Testis (tissue), 3 donors: ENCODE data around the gene SPAG8. TPM values are rescaled to one million over a fixed set of nuclear protein-coding genes. Genes with fewer than 3 reads are reported as not detected.

Experiments used
- DNase-seq: peaks from one replicate; pipeline ENCODE4 v3.0.0-alpha.2; 2019
- H3K27ac ChIP-seq, 2 donors: fragments of 200-600 bp; sonication (generic); one replicate each; pipeline ENCODE4 v1.5.1; 2019
- H3K27me3 ChIP-seq: fragments of 200-600 bp; sonication (generic); one replicate; pipeline ENCODE4 v1.5.1; 2019
- H3K36me3 ChIP-seq: fragments of 200-600 bp; sonication (generic); one replicate; pipeline ENCODE4 v1.5.1; 2017; ENCODE audit warnings: low read depth; ENCODE audit errors: missing control alignments
- H3K4me1 ChIP-seq: fragments of 200-600 bp; sonication (generic); one replicate; pipeline ENCODE4 v1.5.1; 2019
- H3K4me3 ChIP-seq, 2 donors: fragments of 200-600 bp; sonication (generic); one replicate each; pipeline ENCODE4 v1.5.1; 2017 to 2019
- H3K9me3 ChIP-seq: fragments of 200-600 bp; sonication (generic); one replicate; pipeline ENCODE4 v1.5.1; 2017
- POLR2A ChIP-seq: fragments of 450-650 bp; IDR thresholded peaks from one replicate; pipeline ENCODE4 v1.6.1; 2017; ENCODE audit warnings: antibody characterized with exemption, mild to moderate bottlenecking, moderate library complexity
- WGBS, 2 donors: methylation state at CpG; one replicate each; pipeline ENCODE4 v1.1.5; 2018; 5-methylcytosine and 5-hydroxymethylcytosine counted together
- intact Hi-C: fragments of 100-400 bp; cut with DNase I; formaldehyde crosslinking; loops from one replicate; pipeline ENCODE4 v1.15.1; 2023; ENCODE audit warnings: low total_unique reads
- polyA plus RNA-seq: library from polyadenylated mRNA; stranded (reverse); fragments of 350-450 nt; fragmentation: Illumina TruSeq; extraction: RNeasy Lipid Tissue Mini Kit (QIAGEN cat#74804); gene quantifications from one replicate; pipeline ENCODE4 v1.2.3, GENCODE V29; 2014; ENCODE audit warnings: low read depth, low replicate concordance; ENCODE audit not compliant: insufficient read depth
- small RNA-seq, 2 donors: library from RNA; depleted of rRNA; stranded (forward); fragments of <200 nt; gene quantifications; one replicate each; pipeline ENCODE3, GENCODE V24; 2016
- total RNA-seq, 2 donors: library from RNA; depleted of rRNA; stranded (reverse); fragments of >200 nt; gene quantifications; one replicate each; pipeline ENCODE4 v1.2.3, GENCODE V29; 2016
- TF ChIP-seq, protein P1 (sequence below), 3 experiments: fragments of 450-650 bp in 2 of 3; fragments of 200-600 bp in 1 of 3; sonication (generic) in 1 of 3; IDR thresholded peaks; one replicate each; pipeline ENCODE4 v1.5.1; 2016 to 2019; ENCODE audit warnings: antibody characterized with exemption in 3 of 3, mild to moderate bottlenecking in 2 of 3, moderate library complexity in 1 of 3

Gene SPAG8
- total and polyA plus RNA-seq, 3 donors from 2014 or later: 18.9 to 81.5 (median 27.0) TPM

DNA sequence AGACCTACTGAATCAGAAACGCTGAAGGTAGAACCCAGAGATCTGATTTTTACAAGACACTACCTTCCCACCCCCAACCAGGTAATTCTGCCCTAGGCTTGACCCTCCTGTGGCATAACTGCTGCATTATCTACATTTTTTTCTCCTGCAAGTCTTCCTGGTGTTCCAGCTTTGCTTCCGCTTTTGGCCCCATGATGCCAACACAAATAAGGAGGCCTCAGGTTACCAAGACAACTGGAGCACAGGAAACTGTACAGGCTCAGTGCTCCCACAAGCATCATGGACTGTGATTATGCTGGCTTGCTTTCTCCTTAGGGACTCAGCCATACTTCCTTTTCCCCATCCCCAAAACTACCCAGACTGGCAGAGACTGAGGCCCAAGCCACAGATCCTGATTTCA lies 51.4 kb downstream of the SPAG8 start:
- intact Hi-C loops: no loop called here
- H3K27me3 ChIP-seq: no peaks in the 10 kb centered on the region
- no peaks in the 10 kb centered on the region for H3K9me3 ChIP-seq
- H3K27ac ChIP-seq: no peak overlapping the region
- TF ChIP-seq POLR2A: no peak
- TF ChIP-seq, protein P1, sequence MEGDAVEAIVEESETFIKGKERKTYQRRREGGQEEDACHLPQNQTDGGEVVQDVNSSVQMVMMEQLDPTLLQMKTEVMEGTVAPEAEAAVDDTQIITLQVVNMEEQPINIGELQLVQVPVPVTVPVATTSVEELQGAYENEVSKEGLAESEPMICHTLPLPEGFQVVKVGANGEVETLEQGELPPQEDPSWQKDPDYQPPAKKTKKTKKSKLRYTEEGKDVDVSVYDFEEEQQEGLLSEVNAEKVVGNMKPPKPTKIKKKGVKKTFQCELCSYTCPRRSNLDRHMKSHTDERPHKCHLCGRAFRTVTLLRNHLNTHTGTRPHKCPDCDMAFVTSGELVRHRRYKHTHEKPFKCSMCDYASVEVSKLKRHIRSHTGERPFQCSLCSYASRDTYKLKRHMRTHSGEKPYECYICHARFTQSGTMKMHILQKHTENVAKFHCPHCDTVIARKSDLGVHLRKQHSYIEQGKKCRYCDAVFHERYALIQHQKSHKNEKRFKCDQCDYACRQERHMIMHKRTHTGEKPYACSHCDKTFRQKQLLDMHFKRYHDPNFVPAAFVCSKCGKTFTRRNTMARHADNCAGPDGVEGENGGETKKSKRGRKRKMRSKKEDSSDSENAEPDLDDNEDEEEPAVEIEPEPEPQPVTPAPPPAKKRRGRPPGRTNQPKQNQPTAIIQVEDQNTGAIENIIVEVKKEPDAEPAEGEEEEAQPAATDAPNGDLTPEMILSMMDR (IDR thresholded peaks at IDR 0.05): no peak
- no peak for DNase-seq
- no peak overlapping the region for H3K4me3 ChIP-seq
- WGBS, 2 donors: 76% methylated on average over 2 of the region's 2 CpGs
- H3K36me3 ChIP-seq: no peaks in the 10 kb centered on the region
- H3K4me1 ChIP-seq: peaks cover 11% of the 10 kb centered on the region

- intact Hi-C loops: no loop called here
- TF ChIP-seq POLR2A: no peak
- TF ChIP-seq, protein P1 (IDR thresholded peaks at IDR 0.05): no peak
- peaks cover 11% of the 10 kb centered on the region for H3K4me1 ChIP-seq
- no peaks in the 10 kb centered on the region for H3K9me3 ChIP-seq
- H3K27ac ChIP-seq: no peak overlapping the region
- no peak overlapping the region for H3K4me3 ChIP-seq
- 91 to 97% methylated on average over 4 of the region's 4 CpGs for WGBS, 2 donors
- no peak for DNase-seq
- H3K27me3 ChIP-seq: no peaks in the 10 kb centered on the region
- H3K36me3 ChIP-seq: no peaks in the 10 kb centered on the region
These were observed 52.3 kb downstream of the SPAG8 start for GRCh38 chr9:35759795-35760194.

Small RNAs within 50 kb of the gene (small RNA-seq; reads per million reads assigned to genes)
- gene HINT2: 0.18 to 0.66 reads per million in 2 donors

Other genes with a start within 250 kb of the SPAG8 start
- gene TESK1, start 207.0 kb downstream of the SPAG8 start, total RNA-seq: 100 to 1,000 TPM in 1 of 2 donors, 10 to 100 TPM in 1; 89.6 to 104 TPM
- gene TESK1, start 207.0 kb downstream of the SPAG8 start, polyA plus RNA-seq: 92.6 TPM
- under 1 TPM; 0.63 to 0.99 TPM for gene CD72, start 193.8 kb downstream of the SPAG8 start, total RNA-seq
- gene CD72, start 193.8 kb downstream of the SPAG8 start, polyA plus RNA-seq: 3.2 TPM
- gene SIT1, start 161.3 kb downstream of the SPAG8 start, total RNA-seq: under 1 TPM in 1 of 2 donors, not detected in 1; 0.43 TPM
- 1.6 TPM for gene SIT1, start 161.3 kb downstream of the SPAG8 start, polyA plus RNA-seq
- gene RMRP, start 154.2 kb downstream of the SPAG8 start, total RNA-seq: over 10,000 TPM in 1 of 2 donors, 1,000 to 10,000 TPM in 1; 4,421 to 15,053 TPM
- not detected for gene RMRP, start 154.2 kb downstream of the SPAG8 start, polyA plus RNA-seq
- gene CCDC107, start 154.0 kb downstream of the SPAG8 start, total RNA-seq: 10 to 100 TPM; 13.4 to 19.0 TPM
- gene CCDC107, start 154.0 kb downstream of the SPAG8 start, polyA plus RNA-seq: 17.2 TPM
- gene ARHGEF39, start 147.1 kb downstream of the SPAG8 start, total RNA-seq: 1 to 10 TPM; 2.2 to 6.5 TPM
- gene ARHGEF39, start 147.1 kb downstream of the SPAG8 start, polyA plus RNA-seq: 7.0 TPM
- 10 to 100 TPM; 11.0 to 36.8 TPM for gene CA9, start 138.3 kb downstream of the SPAG8 start, total RNA-seq
- gene CA9, start 138.3 kb downstream of the SPAG8 start, polyA plus RNA-seq: 50.5 TPM
- gene TPM2, start 122.3 kb downstream of the SPAG8 start, total RNA-seq: 100 to 1,000 TPM; 182 to 211 TPM
- gene TPM2, start 122.3 kb downstream of the SPAG8 start, polyA plus RNA-seq: 369 TPM
- gene TLN1, start 80.1 kb downstream of the SPAG8 start, total RNA-seq: 100 to 1,000 TPM; 134 to 201 TPM
- 171 TPM for gene TLN1, start 80.1 kb downstream of the SPAG8 start, polyA plus RNA-seq
- gene CREB3, start 79.6 kb downstream of the SPAG8 start, total RNA-seq: 10 to 100 TPM; 51.2 to 63.1 TPM
- 85.0 TPM for gene CREB3, start 79.6 kb downstream of the SPAG8 start, polyA plus RNA-seq
- 10 to 100 TPM; 66.5 to 77.1 TPM for gene GBA2, start 63.0 kb downstream of the SPAG8 start, total RNA-seq
- gene GBA2, start 63.0 kb downstream of the SPAG8 start, polyA plus RNA-seq: 51.3 TPM
- gene RGP1, start 63.0 kb downstream of the SPAG8 start, total RNA-seq: 10 to 100 TPM; 21.1 to 21.4 TPM
- 23.9 TPM for gene RGP1, start 63.0 kb downstream of the SPAG8 start, polyA plus RNA-seq
- gene MSMP, start 58.0 kb downstream of the SPAG8 start, total RNA-seq: 1 to 10 TPM in 1 of 2 donors, not detected in 1; 1.7 TPM
- 1.9 TPM for gene MSMP, start 58.0 kb downstream of the SPAG8 start, polyA plus RNA-seq
- gene NPR2, start 20.7 kb downstream of the SPAG8 start, total RNA-seq: 10 to 100 TPM; 16.1 to 23.4 TPM
- gene NPR2, start 20.7 kb downstream of the SPAG8 start, polyA plus RNA-seq: 18.5 TPM
- 10 to 100 TPM; 36.1 to 36.9 TPM for gene HINT2, start 2.8 kb upstream of the SPAG8 start, total RNA-seq
- 55.1 TPM for gene HINT2, start 2.8 kb upstream of the SPAG8 start, polyA plus RNA-seq
- 1 to 10 TPM; 4.2 to 7.2 TPM for gene FAM221B, start 16.5 kb upstream of the SPAG8 start, total RNA-seq
- gene FAM221B, start 16.5 kb upstream of the SPAG8 start, polyA plus RNA-seq: 17.1 TPM
- gene TMEM8B, start 17.0 kb upstream of the SPAG8 start, total RNA-seq: 10 to 100 TPM; 22.2 to 24.5 TPM
- gene TMEM8B, start 17.0 kb upstream of the SPAG8 start, polyA plus RNA-seq: 24.6 TPM
- gene OR13J1, start 58.1 kb upstream of the SPAG8 start, total RNA-seq: not detected
- not detected for gene OR13J1, start 58.1 kb upstream of the SPAG8 start, polyA plus RNA-seq
- 1 to 10 TPM; 2.5 to 6.5 TPM for gene HRCT1, start 93.9 kb upstream of the SPAG8 start, total RNA-seq
- gene HRCT1, start 93.9 kb upstream of the SPAG8 start, polyA plus RNA-seq: 7.1 TPM
- gene SPAAR, start 97.2 kb upstream of the SPAG8 start, total RNA-seq: 10 to 100 TPM; 56.9 to 69.8 TPM
- gene SPAAR, start 97.2 kb upstream of the SPAG8 start, polyA plus RNA-seq: 15.0 TPM
- not detected for gene OR2S2, start 145.9 kb upstream of the SPAG8 start, total RNA-seq
- gene OR2S2, start 145.9 kb upstream of the SPAG8 start, polyA plus RNA-seq: not detected
- gene RECK, start 224.7 kb upstream of the SPAG8 start, total RNA-seq: 10 to 100 TPM; 10.1 to 15.4 TPM
- gene RECK, start 224.7 kb upstream of the SPAG8 start, polyA plus RNA-seq: 17.6 TPM